HFFc6 (cell line): ENCODE data around the gene VEGFC. TPM values are rescaled to one million over a fixed set of nuclear protein-coding genes. Genes with fewer than 3 reads are reported as not detected.
A peak's percentile ranks its signal among the peaks of the same experiment; 100 is the strongest.

Experiments
- DNase-seq: peaks from one replicate; pipeline ENCODE4 v3.0.0-alpha.2; 2018
- H3K27ac Mint-ChIP-seq: 2 replicates; pipeline ENCODE4 v1.8.0; 2020; ENCODE audit warnings: mild to moderate bottlenecking, mixed read lengths
- H3K27me3 Mint-ChIP-seq: 2 replicates; pipeline ENCODE4 v1.8.0; 2021; ENCODE audit warnings: mild to moderate bottlenecking, moderate library complexity, mixed read lengths; ENCODE audit not compliant: insufficient read depth
- H3K36me3 Mint-ChIP-seq: 2 replicates; pipeline ENCODE4 v1.8.0; 2021; ENCODE audit warnings: low read depth, mixed read lengths
- H3K4me1 Mint-ChIP-seq: 2 replicates; pipeline ENCODE4 v1.8.0; 2020; ENCODE audit warnings: low read depth, mixed read lengths
- H3K4me3 Mint-ChIP-seq: 2 replicates; pipeline ENCODE4 v1.8.0; 2020; ENCODE audit warnings: mild to moderate bottlenecking, moderate library complexity, mixed read lengths
- H3K9me3 Mint-ChIP-seq: 2 replicates; pipeline ENCODE4 v1.8.0; 2020; ENCODE audit warnings: mild to moderate bottlenecking, mixed read lengths
- total RNA-seq, 6 experiments: library from RNA; stranded (reverse); fragmentation: NEBNext Ultra II Directional; extraction: Animal tissue kit (Norgen Biotek cat#: 25700); gene quantifications; 2 replicates in 1 of 6; 3 replicates in 5 of 6; pipeline ENCODE4 v1.2.3, GENCODE V29; 2021
- TF ChIP-seq, protein P1 (sequence below): fragments of 200-600 bp; sonication (generic); IDR thresholded peaks from 2 replicates; pipeline ENCODE4 v1.5.0; 2021; ENCODE audit warnings: antibody characterized with exemption, mild to moderate bottlenecking

The VEGFC gene
- total RNA-seq, 6 experiments from 2014 or later, result 323 to 374 (median 351) TPM

DNA sequence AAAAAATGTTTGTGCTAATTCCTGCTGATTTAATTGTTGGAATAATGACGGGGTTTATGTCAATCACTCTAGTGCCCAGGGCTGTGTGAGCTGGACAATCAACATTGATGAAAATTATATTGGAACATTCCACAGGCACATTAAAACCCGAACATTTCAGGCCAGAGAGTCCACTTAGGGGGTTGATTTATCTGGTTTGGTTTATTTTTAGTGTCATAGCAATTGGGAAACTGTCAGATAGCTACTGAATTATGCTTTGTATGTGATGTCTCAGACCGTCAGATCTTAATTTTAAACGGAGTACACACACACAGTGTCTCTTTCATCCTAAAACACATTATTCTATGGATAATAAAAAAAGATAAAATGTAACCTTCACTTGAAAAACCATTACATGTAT lies 51.5 kb downstream of the VEGFC start:
- DNase-seq, result no peak
- H3K36me3 Mint-ChIP-seq, result peaks cover 42% of the 10 kb centered on the region
- H3K4me1 Mint-ChIP-seq, result peaks cover 80% of the 10 kb centered on the region
- peaks cover 7% of the 10 kb centered on the region for H3K27me3 Mint-ChIP-seq
- H3K27ac Mint-ChIP-seq, result peak overlapping the region; percentile 75
- TF ChIP-seq, protein P1, sequence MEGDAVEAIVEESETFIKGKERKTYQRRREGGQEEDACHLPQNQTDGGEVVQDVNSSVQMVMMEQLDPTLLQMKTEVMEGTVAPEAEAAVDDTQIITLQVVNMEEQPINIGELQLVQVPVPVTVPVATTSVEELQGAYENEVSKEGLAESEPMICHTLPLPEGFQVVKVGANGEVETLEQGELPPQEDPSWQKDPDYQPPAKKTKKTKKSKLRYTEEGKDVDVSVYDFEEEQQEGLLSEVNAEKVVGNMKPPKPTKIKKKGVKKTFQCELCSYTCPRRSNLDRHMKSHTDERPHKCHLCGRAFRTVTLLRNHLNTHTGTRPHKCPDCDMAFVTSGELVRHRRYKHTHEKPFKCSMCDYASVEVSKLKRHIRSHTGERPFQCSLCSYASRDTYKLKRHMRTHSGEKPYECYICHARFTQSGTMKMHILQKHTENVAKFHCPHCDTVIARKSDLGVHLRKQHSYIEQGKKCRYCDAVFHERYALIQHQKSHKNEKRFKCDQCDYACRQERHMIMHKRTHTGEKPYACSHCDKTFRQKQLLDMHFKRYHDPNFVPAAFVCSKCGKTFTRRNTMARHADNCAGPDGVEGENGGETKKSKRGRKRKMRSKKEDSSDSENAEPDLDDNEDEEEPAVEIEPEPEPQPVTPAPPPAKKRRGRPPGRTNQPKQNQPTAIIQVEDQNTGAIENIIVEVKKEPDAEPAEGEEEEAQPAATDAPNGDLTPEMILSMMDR, result no peak
- no peaks in the 10 kb centered on the region for H3K9me3 Mint-ChIP-seq
- peak overlapping the region; percentile 11 for H3K4me3 Mint-ChIP-seq

DNA sequence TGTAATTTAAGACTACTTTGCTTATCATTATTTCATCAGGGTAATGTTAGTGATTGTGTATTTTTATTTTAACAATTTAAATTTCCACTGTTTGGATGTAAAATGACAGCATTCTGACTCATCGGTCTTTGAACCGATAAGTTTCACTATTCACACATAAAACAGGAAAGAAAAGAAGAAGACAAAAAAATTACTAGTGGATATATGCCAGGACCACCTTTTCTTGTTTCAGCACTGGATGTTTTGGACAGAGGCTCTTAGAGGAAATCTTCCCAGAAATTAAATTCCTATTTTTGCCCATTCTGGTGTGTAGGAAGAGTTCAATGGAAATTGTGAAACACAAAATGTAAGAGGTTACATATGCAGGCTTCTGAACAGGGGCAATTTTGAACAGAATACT lies 57.4 kb downstream of the VEGFC start:
- peak; percentile 62 for DNase-seq
- Mint-ChIP-seq H3K27ac (peak overlapping the region; percentile 60), H3K4me3 (peak overlapping the region; percentile 44), H3K27me3 (peaks cover 3% of the 10 kb centered on the region), H3K9me3 (no peaks in the 10 kb centered on the region), H3K4me1 (peaks cover 79% of the 10 kb centered on the region), H3K36me3 (peaks cover 25% of the 10 kb centered on the region; the same call in 1 of the 2 replicates)
- TF ChIP-seq, protein P1, result no peak

DNA sequence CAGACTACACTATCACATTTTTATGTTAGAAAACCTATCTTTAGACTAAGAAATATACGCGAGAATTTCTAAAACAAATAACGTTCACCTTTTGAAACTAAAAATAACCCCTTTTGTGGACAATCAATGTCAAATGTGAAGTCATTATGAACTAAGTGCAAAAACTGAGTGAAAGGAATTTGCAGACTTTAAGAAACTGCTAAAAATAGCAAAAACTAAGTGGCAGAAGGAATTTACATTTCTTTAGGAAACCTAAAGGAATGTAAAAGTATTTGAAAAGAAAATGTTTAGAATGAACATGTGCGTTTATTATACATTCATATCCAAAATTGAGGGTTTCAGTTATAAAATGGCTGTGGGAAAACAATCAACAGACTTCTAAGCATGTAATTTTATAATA lies 58.3 kb downstream of the VEGFC start:
- Mint-ChIP-seq H3K9me3 (no peaks in the 10 kb centered on the region), H3K36me3 (peaks cover 25% of the 10 kb centered on the region), H3K27ac (peak overlapping the region; percentile 57), H3K27me3 (peaks cover under 1% of the 10 kb centered on the region), H3K4me1 (peaks cover 82% of the 10 kb centered on the region), H3K4me3 (no peak overlapping the region)
- DNase-seq, result no peak
- TF ChIP-seq, protein P1, result no peak

DNA sequence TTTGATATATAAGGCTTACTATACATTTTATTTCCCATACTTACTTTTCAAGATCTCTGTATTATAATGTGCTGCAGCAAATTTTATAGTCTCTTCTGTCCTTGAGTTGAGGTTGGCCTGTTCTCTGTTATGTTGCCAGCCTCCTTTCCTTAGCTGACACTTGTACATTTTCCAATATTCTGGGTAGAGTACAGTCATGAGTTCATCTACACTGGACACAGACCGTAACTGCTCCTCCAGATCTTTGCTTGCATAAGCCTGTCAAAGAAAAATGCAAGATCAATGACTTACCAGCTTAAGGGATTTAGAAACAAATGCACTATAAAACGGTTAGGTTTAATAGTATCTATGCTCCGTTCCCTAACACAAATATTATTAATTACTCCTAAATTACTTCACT lies 63.2 kb downstream of the VEGFC start:
- H3K9me3 Mint-ChIP-seq, result no peaks in the 10 kb centered on the region
- H3K4me1 Mint-ChIP-seq, result peaks cover 86% of the 10 kb centered on the region
- peaks cover 6% of the 10 kb centered on the region for H3K27me3 Mint-ChIP-seq
- peaks cover 50% of the 10 kb centered on the region for H3K36me3 Mint-ChIP-seq
- peak overlapping the region; percentile 64 for H3K27ac Mint-ChIP-seq
- peak overlapping the region; percentile 45 for H3K4me3 Mint-ChIP-seq
- no peak for DNase-seq
- TF ChIP-seq, protein P1, result no peak

DNA sequence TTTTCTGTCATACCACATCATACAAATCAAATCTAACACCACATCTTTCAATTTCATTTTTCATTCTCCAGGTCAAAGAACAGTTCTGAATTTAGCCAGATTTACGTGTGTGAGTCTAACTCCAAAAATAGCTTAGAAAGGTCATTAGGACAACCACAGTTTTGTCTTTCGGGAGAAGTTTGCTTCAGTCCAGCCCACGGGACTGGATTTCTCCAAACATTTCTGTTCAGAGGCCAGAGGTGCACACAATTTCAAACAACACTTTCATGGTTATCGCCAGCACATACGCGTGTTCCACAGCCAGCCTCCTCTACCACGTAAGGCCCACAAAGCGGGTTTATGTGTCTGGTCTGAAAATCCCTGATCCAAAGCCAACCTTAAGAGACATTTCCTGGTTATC lies 65.9 kb downstream of the VEGFC start:
- H3K27me3 Mint-ChIP-seq, result peaks cover 12% of the 10 kb centered on the region
- peaks cover 56% of the 10 kb centered on the region for H3K36me3 Mint-ChIP-seq
- no peaks in the 10 kb centered on the region for H3K9me3 Mint-ChIP-seq
- H3K4me1 Mint-ChIP-seq, result peaks cover 79% of the 10 kb centered on the region
- TF ChIP-seq, protein P1, result no peak
- H3K4me3 Mint-ChIP-seq, result peak overlapping the region; percentile 66
- no peak for DNase-seq
- H3K27ac Mint-ChIP-seq, result peak overlapping the region; percentile 88

DNA sequence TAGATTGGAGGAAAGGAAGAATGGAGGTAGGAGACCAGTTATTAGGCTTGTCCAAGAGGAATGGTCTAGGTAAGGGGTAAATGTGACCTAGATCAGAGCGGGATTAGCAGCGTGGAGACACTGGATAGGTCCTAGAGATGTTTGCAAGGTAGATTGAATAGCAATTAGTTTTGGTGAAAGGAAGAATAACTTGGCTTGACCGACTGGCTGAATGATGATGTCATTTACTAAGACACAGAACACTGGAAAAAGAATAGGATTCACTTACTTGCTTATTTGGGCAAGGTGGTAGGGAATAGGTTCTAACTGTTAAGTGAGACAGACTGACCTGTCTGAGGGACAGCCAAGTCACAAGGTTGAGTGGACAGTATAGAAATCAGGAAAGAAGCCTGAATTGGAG lies 71.3 kb downstream of the VEGFC start:
- DNase-seq, result no peak
- H3K4me1 Mint-ChIP-seq, result peaks cover 71% of the 10 kb centered on the region
- H3K27ac Mint-ChIP-seq, result peak overlapping the region; percentile 76
- peaks cover 60% of the 10 kb centered on the region for H3K36me3 Mint-ChIP-seq
- no peak overlapping the region; the same call in 1 of the 2 replicates for H3K4me3 Mint-ChIP-seq
- TF ChIP-seq, protein P1, result no peak
- peaks cover 11% of the 10 kb centered on the region for H3K9me3 Mint-ChIP-seq
- peaks cover 22% of the 10 kb centered on the region for H3K27me3 Mint-ChIP-seq
